Measurements from ENCODE around the gene KMT2D. TPM values are rescaled to one million over a fixed set of nuclear protein-coding genes. Genes with fewer than 3 reads are reported as not detected.

The KMT2D gene
- total and polyA plus RNA-seq, 2 experiments from 2014 or later, result 17.6 to 120 TPM

DNA sequence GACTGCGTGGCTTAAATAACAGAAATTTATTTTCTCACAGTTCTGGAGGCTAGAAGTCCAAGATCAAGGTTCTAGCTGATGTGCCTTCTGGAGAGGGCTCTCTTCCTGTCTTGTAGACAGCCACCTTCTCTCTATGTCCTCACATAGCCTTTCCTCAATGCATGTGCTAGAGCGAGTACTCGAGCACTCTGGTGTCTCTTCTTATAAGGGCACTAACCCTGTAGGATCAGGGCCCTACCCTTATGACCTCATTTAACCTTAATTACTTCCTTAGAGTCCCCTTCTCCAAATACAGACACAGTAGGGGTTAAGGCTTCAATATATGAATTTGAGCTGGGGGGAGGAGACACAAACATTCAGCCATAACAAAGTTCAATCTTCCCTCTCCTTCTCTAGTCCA, 23.8 kb upstream of the KMT2D start:
- H3K27me3 Mint-ChIP-seq (ENCODE audit: insufficient read depth, low read depth, poor library complexity), result peaks cover 25% of the 10 kb centered on the region
- no peaks in the 10 kb centered on the region for H3K9me2 ChIP-seq (ENCODE audit: insufficient read depth)
- H4K20me1 ChIP-seq (replicated peaks; ENCODE audit: insufficient read depth), result peaks cover 4% of the 10 kb centered on the region
- TF ChIP-seq, protein P1, sequence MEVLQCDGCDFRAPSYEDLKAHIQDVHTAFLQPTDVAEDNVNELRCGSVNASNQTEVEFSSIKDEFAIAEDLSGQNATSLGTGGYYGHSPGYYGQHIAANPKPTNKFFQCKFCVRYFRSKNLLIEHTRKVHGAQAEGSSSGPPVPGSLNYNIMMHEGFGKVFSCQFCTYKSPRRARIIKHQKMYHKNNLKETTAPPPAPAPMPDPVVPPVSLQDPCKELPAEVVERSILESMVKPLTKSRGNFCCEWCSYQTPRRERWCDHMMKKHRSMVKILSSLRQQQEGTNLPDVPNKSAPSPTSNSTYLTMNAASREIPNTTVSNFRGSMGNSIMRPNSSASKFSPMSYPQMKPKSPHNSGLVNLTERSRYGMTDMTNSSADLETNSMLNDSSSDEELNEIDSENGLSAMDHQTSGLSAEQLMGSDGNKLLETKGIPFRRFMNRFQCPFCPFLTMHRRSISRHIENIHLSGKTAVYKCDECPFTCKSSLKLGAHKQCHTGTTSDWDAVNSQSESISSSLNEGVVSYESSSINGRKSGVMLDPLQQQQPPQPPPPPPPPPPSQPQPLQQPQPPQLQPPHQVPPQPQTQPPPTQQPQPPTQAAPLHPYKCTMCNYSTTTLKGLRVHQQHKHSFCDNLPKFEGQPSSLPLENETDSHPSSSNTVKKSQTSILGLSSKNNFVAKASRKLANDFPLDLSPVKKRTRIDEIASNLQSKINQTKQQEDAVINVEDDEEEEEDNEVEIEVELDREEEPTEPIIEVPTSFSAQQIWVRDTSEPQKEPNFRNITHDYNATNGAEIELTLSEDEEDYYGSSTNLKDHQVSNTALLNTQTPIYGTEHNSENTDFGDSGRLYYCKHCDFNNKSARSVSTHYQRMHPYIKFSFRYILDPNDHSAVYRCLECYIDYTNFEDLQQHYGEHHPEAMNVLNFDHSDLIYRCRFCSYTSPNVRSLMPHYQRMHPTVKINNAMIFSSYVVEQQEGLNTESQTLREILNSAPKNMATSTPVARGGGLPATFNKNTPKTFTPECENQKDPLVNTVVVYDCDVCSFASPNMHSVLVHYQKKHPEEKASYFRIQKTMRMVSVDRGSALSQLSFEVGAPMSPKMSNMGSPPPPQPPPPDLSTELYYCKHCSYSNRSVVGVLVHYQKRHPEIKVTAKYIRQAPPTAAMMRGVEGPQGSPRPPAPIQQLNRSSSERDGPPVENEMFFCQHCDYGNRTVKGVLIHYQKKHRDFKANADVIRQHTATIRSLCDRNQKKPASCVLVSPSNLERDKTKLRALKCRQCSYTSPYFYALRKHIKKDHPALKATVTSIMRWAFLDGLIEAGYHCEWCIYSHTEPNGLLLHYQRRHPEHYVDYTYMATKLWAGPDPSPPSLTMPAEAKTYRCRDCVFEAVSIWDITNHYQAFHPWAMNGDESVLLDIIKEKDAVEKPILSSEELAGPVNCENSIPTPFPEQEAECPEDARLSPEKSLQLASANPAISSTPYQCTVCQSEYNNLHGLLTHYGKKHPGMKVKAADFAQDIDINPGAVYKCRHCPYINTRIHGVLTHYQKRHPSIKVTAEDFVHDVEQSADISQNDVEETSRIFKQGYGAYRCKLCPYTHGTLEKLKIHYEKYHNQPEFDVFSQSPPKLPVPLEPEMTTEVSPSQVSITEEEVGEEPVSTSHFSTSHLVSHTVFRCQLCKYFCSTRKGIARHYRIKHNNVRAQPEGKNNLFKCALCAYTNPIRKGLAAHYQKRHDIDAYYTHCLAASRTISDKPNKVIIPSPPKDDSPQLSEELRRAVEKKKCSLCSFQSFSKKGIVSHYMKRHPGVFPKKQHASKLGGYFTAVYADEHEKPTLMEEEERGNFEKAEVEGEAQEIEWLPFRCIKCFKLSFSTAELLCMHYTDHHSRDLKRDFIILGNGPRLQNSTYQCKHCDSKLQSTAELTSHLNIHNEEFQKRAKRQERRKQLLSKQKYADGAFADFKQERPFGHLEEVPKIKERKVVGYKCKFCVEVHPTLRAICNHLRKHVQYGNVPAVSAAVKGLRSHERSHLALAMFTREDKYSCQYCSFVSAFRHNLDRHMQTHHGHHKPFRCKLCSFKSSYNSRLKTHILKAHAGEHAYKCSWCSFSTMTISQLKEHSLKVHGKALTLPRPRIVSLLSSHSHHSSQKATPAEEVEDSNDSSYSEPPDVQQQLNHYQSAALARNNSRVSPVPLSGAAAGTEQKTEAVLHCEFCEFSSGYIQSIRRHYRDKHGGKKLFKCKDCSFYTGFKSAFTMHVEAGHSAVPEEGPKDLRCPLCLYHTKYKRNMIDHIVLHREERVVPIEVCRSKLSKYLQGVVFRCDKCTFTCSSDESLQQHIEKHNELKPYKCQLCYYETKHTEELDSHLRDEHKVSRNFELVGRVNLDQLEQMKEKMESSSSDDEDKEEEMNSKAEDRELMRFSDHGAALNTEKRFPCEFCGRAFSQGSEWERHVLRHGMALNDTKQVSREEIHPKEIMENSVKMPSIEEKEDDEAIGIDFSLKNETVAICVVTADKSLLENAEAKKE (CRISPR knock-in tag; IDR thresholded peaks at IDR 0.05), result no peak
- TF ChIP-seq, protein P2, sequence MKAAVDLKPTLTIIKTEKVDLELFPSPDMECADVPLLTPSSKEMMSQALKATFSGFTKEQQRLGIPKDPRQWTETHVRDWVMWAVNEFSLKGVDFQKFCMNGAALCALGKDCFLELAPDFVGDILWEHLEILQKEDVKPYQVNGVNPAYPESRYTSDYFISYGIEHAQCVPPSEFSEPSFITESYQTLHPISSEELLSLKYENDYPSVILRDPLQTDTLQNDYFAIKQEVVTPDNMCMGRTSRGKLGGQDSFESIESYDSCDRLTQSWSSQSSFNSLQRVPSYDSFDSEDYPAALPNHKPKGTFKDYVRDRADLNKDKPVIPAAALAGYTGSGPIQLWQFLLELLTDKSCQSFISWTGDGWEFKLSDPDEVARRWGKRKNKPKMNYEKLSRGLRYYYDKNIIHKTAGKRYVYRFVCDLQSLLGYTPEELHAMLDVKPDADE (IDR thresholded peaks at IDR 0.05), result no peak
- TF ChIP-seq ZNF114 (CRISPR knock-in tag; IDR thresholded peaks at IDR 0.05) (no peak), CREB1 (CRISPR knock-in tag; IDR thresholded peaks at IDR 0.05; ENCODE audit: low read depth) (no peak), NANOG (IDR thresholded peaks at IDR 0.05; ENCODE audit: borderline replicate concordance) (no peak), EZH2phosphoT487 (IDR thresholded peaks at IDR 0.05; ENCODE audit: unreplicated experiment) (no peak), ZNF331 (CRISPR knock-in tag; IDR thresholded peaks at IDR 0.05; ENCODE audit: low read depth) (no peak), JUNB (IDR thresholded peaks at IDR 0.05; ENCODE audit: unreplicated experiment) (no peak), POLR2AphosphoS5 (IDR thresholded peaks at IDR 0.05; ENCODE audit: low read depth) (no peak)
- TF ChIP-seq, protein P3, sequence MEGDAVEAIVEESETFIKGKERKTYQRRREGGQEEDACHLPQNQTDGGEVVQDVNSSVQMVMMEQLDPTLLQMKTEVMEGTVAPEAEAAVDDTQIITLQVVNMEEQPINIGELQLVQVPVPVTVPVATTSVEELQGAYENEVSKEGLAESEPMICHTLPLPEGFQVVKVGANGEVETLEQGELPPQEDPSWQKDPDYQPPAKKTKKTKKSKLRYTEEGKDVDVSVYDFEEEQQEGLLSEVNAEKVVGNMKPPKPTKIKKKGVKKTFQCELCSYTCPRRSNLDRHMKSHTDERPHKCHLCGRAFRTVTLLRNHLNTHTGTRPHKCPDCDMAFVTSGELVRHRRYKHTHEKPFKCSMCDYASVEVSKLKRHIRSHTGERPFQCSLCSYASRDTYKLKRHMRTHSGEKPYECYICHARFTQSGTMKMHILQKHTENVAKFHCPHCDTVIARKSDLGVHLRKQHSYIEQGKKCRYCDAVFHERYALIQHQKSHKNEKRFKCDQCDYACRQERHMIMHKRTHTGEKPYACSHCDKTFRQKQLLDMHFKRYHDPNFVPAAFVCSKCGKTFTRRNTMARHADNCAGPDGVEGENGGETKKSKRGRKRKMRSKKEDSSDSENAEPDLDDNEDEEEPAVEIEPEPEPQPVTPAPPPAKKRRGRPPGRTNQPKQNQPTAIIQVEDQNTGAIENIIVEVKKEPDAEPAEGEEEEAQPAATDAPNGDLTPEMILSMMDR (conservative IDR thresholded peaks at IDR 0.05; ENCODE audit: low read depth in 2 of 2), result no peak
- H3K36me3 ChIP-seq (ENCODE audit: insufficient read depth), result no peaks in the 10 kb centered on the region
- no peaks in the 10 kb centered on the region for H3K36me3 Mint-ChIP-seq (ENCODE audit: low read depth)
- H3K27me3 ChIP-seq (ENCODE audit: insufficient read depth), result peaks cover 43% of the 10 kb centered on the region
- no peaks in the 10 kb centered on the region for H3K9me3 Mint-ChIP-seq
- peaks cover 9% of the 10 kb centered on the region for H3K4me1 Mint-ChIP-seq
- DNase-seq (ENCODE audit: low spot score), result no peak
- peaks cover 11% of the 10 kb centered on the region for H3K4me1 ChIP-seq (ENCODE audit: insufficient read depth)
- H3K4me3 Mint-ChIP-seq, result no peak overlapping the region
- no peak overlapping the region for H2AFZ ChIP-seq
- H3K27ac Mint-ChIP-seq, result no peak overlapping the region
- H3K4me2 ChIP-seq, result no peak overlapping the region
- H3F3A ChIP-seq (replicated peaks; ENCODE audit: low read depth), result peaks cover 5% of the 10 kb centered on the region; the same call in 1 of the 2 replicates
- ATAC-seq, result no peak
- no peak overlapping the region for H3K27ac ChIP-seq (ENCODE audit: low read depth)
- no peaks in the 10 kb centered on the region for H3K79me2 ChIP-seq (replicated peaks; ENCODE audit: insufficient read depth)
- no peak overlapping the region for H3K4me3 ChIP-seq

Data from GM23338 (cell line).